ENCODE measurements around the gene TMEM240.
"Not testable (repeated sequence)": the region's sequence is repeated elsewhere in the genome, so short reads cannot be mapped to it uniquely, and the experiment has no call there.

The TMEM240 gene

GRCh38 chr1:1556961-1557360 is 16.5 kb upstream of the TMEM240 start:
- DNase-seq, result not testable (repeated sequence)

DNA sequence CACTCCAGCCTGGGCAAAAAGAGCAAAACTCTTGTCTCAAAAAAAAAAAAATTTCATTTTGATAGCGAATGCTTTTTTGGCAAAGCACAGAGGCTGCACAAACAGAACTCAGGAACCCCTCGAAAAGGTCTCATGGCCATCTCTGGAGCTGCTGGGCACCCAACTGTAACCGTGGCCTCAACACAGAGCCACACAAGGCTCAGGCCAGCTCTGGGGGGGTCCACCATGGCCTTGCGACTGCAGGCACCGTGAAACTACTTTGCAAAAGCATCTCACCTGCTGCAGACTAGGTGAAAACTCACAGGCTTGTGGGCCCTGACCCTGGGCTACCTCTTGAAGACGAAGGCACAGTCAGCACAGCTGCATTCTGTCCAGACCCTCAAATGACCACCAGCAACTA is 16.1 kb upstream of the TMEM240 start:
- no peak for DNase-seq

GRCh38 chr1:1554926-1555915 is 14.8 kb upstream of the TMEM240 start:
- DNase-seq, result no peak

- DNase-seq, result no peak
Observed at GRCh38 chr1:1554550-1554925, 14.1 kb upstream of the TMEM240 start.

DNA sequence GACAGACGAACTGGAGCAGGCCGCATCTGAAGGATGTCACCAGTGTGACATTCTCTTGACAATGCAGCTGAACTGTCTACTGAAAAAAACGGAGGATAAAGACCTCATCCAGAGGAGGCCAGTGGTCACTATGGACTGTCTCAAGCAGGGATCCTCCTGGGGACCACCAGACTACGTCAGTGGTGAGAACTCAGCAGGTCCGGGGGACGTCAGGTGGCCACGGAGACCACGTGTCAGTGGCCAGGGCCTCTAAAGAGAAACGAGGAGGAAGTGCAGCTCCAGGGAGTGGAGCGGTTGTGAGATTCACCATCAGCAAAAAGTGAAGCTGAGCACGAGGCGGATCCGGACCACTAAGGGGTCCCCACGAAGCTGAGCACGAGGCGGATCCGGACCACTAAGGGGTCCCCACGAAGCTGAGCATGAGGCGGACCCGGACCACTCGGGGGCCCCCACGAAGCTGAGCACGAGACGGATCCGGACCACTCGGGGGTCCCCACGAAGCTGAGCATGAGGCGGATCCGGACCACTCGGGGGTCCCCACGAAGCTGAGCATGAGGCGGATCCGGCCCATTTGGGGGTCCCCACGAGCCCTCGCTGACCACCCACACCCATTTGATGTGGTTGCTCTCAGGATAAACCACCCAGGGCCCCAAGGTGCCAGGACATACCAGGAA is 13.5 kb upstream of the TMEM240 start:
- DNase-seq, result no peak

GRCh38 chr1:1552263-1552639 is 11.8 kb upstream of the TMEM240 start:
- DNase-seq, result no peak

DNA sequence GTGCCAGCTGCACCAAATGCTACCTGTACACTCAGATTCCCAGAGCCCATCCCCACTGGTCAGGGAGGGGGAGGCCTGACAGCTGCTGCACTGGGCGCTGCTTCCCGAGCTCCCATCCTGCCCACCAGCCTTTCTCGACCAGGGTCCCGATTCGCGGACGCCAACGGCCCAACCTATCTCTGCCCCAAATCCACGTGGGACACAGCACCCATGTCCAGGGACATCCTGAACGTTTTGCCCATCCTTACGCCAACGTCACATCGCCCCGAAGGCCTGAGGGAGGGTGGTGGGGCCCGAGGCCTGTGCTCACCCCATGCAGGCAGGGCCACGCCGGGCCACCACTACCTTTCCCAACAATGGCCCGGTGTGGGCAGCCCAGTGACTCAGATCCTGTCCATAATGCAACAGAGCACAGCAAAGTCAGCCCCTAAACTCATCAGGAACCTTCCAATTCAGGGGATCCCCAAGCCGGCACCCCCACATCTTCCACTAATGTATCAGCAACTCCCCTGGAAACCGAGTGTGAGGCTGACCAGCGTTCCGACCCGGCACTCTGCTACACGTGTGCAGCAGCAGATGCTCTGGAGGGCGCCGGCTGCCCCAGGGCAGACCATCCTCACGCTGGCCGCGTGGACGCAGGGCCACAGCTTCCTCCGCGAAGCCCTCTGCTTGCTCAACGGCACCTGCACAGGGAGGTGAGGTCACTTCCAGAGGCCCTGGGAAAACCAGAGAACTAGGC is 11.3 kb upstream of the TMEM240 start:
- DNase-seq, result no peak

- DNase-seq, result no peak
Observed at GRCh38 chr1:1550591-1551432, 10.4 kb upstream of the TMEM240 start.

DNA sequence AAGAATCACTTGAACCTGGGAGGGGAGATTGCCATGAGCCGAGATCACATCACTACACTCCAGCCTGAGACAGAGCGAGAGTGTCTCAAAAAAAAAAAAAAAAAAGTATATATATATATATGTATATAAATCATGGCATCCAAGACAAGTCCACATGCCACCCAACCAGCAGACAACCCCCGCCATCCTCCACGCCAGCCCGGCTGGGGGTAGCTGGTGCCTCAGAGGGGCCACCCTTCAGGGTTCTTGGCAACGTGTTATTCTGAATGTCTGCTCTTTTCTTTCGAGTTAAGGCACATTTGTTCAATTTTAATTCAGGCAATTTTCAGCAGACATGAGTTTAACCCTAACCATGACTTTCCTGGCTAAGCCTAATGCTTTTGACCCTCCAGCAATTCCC is 9.7 kb upstream of the TMEM240 start:
- DNase-seq, result no peak

- DNase-seq, result no peak
Observed at GRCh38 chr1:1548591-1548990, 8.2 kb upstream of the TMEM240 start.

DNA sequence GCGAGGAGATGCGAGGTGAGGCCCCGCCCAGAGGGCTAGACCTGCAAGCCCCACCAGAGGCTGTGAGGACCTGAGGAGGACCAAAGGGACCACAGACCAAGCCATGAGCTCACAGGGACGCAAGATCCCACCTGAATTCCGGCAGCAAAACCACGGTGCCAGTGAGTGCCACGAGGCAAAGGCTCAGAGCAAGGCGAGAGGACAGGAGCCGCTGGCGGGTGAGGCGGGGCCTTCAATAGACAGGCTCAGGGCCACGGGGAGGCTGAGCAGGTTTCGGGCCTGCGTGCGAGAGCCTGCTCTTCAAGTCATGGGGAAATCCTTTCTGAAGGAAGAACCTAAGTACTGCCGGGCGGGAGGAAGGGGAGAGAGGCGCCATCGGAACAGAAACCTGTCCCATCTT is 7.1 kb upstream of the TMEM240 start:
- no peak for DNase-seq

GRCh38 chr1:1547011-1547410 is 6.6 kb upstream of the TMEM240 start:
- DNase-seq, result no peak

DNA sequence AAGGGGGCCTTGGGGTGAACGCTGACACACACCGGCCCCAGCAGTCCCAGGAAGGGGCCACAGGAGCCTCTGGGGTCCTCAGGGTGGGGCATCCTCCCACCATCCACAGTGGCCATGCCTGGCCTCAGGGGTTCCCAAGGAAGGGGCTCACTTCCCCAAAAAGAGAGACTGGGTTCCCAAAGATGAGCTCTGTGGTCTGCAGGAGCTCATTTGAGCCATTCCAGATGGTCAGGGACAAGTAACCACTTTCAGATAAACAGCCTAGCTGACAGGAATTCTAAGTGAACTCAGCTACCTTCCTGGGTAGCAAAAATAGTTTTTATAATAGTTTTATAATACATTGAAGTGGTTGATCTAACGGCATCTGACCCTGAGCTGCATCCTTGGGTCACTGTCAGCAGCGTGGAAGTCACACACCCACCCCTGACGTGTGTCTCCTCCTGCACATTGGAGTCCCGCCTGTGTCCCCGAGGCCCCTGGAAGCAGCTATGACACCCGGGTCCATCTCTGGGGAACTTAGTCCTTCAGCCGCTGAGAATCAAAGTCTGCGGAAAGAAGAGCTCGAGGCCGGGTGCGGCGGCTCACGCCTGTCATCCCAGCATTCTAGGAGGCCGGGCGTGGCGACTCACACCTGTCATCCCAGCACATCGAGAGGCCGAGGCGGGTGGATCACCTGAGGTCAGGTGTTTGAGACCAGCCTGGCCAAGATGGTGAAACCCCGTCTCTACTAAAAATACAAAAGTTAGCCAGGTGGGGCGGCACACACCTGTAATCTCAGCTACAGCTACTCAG is 5.7 kb upstream of the TMEM240 start:
- DNase-seq, result no peak

DNA sequence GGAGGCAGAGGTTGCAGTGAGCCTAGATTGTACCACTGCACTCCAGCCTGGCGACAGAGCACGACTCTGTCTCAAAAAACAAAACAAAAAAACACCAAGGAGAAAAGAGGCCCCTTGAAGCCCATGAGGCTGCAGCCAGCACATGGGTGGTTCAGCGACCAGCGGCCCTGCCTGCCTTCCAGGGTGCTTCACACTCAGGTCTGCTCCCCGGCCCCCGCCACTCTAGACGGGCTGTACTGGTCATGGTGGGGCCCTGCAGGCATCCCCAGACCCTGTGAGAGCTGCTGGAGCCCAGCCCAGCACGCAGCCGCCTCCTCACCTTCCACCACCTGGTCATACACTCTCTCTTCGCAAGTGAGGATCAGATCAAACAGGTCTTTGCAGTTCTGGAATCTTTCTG is 4.1 kb upstream of the TMEM240 start:
- no peak for DNase-seq

DNA sequence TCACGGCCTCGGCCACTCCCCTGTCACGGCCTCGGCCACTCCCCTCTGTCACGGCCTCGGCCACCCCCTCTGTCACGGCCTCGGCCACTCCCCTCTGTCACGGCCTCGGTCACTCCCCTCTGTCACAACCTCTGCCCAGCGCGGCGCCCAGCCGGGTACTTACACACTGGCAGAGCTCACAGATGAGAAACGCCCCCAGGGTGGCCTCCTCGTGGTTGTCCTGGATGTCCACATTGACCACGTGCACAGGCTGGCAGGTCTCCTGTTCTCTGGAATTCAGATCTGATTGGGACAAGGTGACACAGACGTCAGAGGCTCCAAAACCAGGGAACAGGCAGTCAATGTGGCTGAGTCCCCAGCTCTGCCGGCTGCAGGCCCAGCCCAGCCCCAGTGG is 3.3 kb upstream of the TMEM240 start:
- DNase-seq, result no peak

GRCh38 chr1:1542766-1543705 is 2.6 kb upstream of the TMEM240 start:
- DNase-seq, result peak; percentile 14

DNA sequence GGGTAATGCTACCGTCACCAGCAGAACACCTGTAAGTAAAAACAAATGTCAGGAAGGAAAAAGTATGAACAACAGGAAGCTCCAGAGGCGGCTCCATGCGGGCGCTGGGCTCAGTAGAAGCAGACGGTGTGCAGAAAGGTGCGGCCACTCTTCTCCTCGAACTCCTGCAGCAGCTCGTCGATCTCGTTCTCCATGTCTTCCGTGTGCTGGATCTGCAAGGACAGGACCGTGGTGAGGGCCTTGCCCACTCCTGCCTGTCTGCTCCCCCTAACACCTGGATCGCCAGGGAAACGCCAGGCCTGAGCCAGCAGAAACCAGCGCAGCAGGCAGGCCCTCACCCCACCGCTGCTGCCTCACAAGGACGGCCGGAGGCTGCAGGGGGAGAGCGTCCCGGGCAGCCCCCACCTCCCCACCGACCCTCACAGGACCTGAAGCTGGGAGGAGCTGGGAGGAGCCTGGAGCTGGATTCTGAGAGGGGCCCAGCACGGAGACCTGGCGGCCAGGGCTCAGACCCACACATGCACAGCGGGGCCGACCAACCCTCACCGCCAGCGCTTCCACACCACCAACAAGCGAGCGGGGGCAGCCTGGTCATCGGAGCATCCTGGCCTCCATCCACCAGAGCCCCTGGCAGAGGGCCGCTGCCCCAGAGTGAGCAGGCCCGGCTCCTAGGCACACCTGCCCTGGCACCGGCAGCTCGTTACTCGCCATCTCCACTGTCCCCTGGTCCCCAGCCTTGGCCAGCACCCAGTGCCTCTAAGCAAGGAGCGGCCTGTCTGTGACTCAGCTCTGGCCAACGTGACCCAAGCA is 1.7 kb upstream of the TMEM240 start:
- no peak for DNase-seq

DNA sequence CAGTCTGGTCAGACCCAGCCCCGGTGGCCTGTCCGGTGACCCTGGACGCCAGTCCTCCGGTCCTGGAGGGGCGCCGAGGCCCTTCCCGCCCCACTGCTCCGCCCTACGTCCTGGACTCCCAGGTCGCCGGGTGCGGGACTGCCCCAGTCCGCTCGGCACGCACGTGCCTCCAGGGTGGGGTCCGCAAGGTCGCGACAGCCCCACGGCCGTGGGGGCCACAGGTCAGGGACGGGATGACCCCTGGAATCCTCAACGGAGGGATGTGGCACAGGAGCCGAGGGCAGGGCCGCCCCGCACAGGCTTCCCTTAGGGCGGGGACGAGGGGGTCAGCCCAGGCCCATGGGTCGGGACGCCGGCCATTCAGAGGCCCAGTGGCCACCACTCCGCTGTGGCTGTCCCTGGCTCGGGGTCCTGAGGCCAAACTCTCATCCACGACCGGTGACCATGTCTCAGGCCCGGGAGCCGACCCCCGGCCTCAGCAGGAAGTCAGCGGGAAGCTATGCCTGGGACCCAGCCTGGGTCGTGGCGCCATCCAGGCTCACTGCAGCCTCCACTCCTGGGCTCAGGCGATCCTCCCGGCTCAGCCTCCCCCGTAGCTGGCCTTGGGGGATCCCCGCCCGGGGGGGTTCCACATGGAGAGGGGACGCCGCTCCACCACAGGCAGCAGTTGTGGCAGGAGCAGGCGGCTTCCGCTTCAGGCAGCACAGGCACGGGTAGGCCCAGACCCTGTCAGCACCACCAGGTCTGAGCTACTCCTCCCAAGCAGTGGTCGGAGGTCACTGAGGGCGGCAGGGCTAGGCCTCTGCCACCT is 599 bp upstream of the TMEM240 start:
- DNase-seq, result no peak

All from CD4-positive, alpha-beta T cell treated with Interleukin-17A for 1 hour (primary cell).